VCaP (cell line): Measurements from ENCODE around the gene SLC28A3.

Source experiments
- H3K27ac ChIP-seq: fragments of 450-650 bp; 2 replicates; pipeline ENCODE4 v1.5.1; 2017
- CTCF ChIP-seq: fragments of 450-650 bp; conservative IDR thresholded peaks from 2 replicates; pipeline ENCODE4 v1.5.1; 2017; ENCODE audit warnings: mild to moderate bottlenecking, moderate library complexity

The SLC28A3 gene

GRCh38 chr9:84241817-84242373 is 98.7 kb downstream of the SLC28A3 start:
- no peak for TF ChIP-seq CTCF
- H3K27ac ChIP-seq = no peak overlapping the region

GRCh38 chr9:84239343-84239742 is 101.2 kb downstream of the SLC28A3 start:
- no peak overlapping the region for H3K27ac ChIP-seq
- TF ChIP-seq CTCF = no peak

GRCh38 chr9:84238652-84239051 is 101.9 kb downstream of the SLC28A3 start:
- H3K27ac ChIP-seq = no peak overlapping the region
- TF ChIP-seq CTCF = no peak

- TF ChIP-seq CTCF = no peak
- no peak overlapping the region for H3K27ac ChIP-seq
Observed at GRCh38 chr9:84235511-84235910, 105.0 kb downstream of the SLC28A3 start.

GRCh38 chr9:84230355-84231145 is 110.0 kb downstream of the SLC28A3 start:
- no peak overlapping the region for H3K27ac ChIP-seq
- no peak for TF ChIP-seq CTCF

- no peak overlapping the region for H3K27ac ChIP-seq
- TF ChIP-seq CTCF = no peak
Observed at GRCh38 chr9:84229191-84229590, 111.4 kb downstream of the SLC28A3 start.

- no peak overlapping the region for H3K27ac ChIP-seq
- TF ChIP-seq CTCF = no peak
Observed at GRCh38 chr9:84228130-84228720, 112.3 kb downstream of the SLC28A3 start.
